ENCODE results near the gene ENTHD1.

Gene ENTHD1

GRCh38 chr22:39748877-39749276 is 144.7 kb downstream of the ENTHD1 start (continued):
- TF ChIP-seq ZNF394 (tag by site-specific recombination; IDR thresholded peaks at IDR 0.05; ENCODE audit: borderline replicate concordance) (peak; percentile 67; the same call in 1 of the 2 replicates), ZNF610 (tag by site-specific recombination; IDR thresholded peaks at IDR 0.05; ENCODE audit: borderline replicate concordance) (no peak), ZFP69B (tag by site-specific recombination; IDR thresholded peaks at IDR 0.05) (peak; percentile 95), ZXDB (tag by site-specific recombination; IDR thresholded peaks at IDR 0.05) (0 out of 2 replicates have a peak, but pooled peaks have one; percentile 52), ZFP37 (tag by site-specific recombination; IDR thresholded peaks at IDR 0.05) (no peak), ZNF600 (tag by site-specific recombination; IDR thresholded peaks at IDR 0.05) (no peak), KLF10 (tag by site-specific recombination; IDR thresholded peaks at IDR 0.05) (peak; percentile 75; the same call in 1 of the 2 replicates), YY2 (tag by site-specific recombination; IDR thresholded peaks at IDR 0.05) (no peak), HOXC10 (CRISPR knock-in tag; IDR thresholded peaks at IDR 0.05) (no peak), ZNF660 (tag by site-specific recombination; IDR thresholded peaks at IDR 0.05) (peak; percentile 92), ZNF433 (tag by site-specific recombination; IDR thresholded peaks at IDR 0.05; ENCODE audit: low read depth) (no peak), ZNF324 (tag by site-specific recombination; IDR thresholded peaks at IDR 0.05) (peak; percentile 82), ZNF112 (tag by site-specific recombination; IDR thresholded peaks at IDR 0.05) (no peak), ZNF146 (tag by site-specific recombination; IDR thresholded peaks at IDR 0.05) (no peak), SP7 (tag by site-specific recombination; IDR thresholded peaks at IDR 0.05) (peak; percentile 94), PRDM1 (tag by site-specific recombination; IDR thresholded peaks at IDR 0.05) (peak; percentile 96), KLF1 (tag by site-specific recombination; IDR thresholded peaks at IDR 0.05) (no peak), ZNF169 (tag by site-specific recombination; IDR thresholded peaks at IDR 0.05) (no peak), ZNF184 (tag by site-specific recombination; IDR thresholded peaks at IDR 0.05) (peak; percentile 91), YY1 (tag by site-specific recombination; IDR thresholded peaks at IDR 0.05) (no peak), ZSCAN23 (tag by site-specific recombination; IDR thresholded peaks at IDR 0.05) (peak; percentile 84; the same call in 1 of the 2 replicates), ZNF426 (tag by site-specific recombination; IDR thresholded peaks at IDR 0.05) (no peak), ZNF670 (tag by site-specific recombination; IDR thresholded peaks at IDR 0.05; ENCODE audit: low read depth) (no peak), ZNF558 (tag by site-specific recombination; IDR thresholded peaks at IDR 0.05) (peak; percentile 79; the same call in 1 of the 2 replicates), ZNF10 (tag by site-specific recombination; IDR thresholded peaks at IDR 0.05) (0 out of 2 replicates have a peak, but pooled peaks have one; percentile 23), KLF17 (tag by site-specific recombination; IDR thresholded peaks at IDR 0.05) (peak; percentile 76), ZNF404 (tag by site-specific recombination; IDR thresholded peaks at IDR 0.05) (0 out of 2 replicates have a peak, but pooled peaks have one; percentile 37), MYNN (tag by site-specific recombination; IDR thresholded peaks at IDR 0.05; ENCODE audit: borderline replicate concordance) (no peak), BCL11B (tag by site-specific recombination; IDR thresholded peaks at IDR 0.05; ENCODE audit: low read depth) (0 out of 2 replicates have a peak, but pooled peaks have one; percentile 47)
- TF ChIP-seq, protein P1, sequence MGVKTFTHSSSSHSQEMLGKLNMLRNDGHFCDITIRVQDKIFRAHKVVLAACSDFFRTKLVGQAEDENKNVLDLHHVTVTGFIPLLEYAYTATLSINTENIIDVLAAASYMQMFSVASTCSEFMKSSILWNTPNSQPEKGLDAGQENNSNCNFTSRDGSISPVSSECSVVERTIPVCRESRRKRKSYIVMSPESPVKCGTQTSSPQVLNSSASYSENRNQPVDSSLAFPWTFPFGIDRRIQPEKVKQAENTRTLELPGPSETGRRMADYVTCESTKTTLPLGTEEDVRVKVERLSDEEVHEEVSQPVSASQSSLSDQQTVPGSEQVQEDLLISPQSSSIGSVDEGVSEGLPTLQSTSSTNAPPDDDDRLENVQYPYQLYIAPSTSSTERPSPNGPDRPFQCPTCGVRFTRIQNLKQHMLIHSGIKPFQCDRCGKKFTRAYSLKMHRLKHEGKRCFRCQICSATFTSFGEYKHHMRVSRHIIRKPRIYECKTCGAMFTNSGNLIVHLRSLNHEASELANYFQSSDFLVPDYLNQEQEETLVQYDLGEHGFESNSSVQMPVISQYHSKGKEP (tag by site-specific recombination; IDR thresholded peaks at IDR 0.05): peak; percentile 80
- TF ChIP-seq, protein P2, sequence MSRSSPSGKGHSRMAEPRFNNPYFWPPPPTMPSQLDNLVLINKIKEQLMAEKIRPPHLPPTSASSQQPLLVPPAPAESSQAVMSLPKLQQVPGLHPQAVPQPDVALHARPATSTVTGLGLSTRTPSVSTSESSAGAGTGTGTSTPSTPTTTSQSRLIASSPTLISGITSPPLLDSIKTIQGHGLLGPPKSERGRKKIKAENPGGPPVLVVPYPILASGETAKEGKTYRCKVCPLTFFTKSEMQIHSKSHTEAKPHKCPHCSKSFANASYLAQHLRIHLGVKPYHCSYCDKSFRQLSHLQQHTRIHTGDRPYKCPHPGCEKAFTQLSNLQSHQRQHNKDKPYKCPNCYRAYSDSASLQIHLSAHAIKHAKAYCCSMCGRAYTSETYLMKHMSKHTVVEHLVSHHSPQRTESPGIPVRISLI (tag by site-specific recombination; IDR thresholded peaks at IDR 0.05): peak; percentile 73
- TF ChIP-seq, protein P3, sequence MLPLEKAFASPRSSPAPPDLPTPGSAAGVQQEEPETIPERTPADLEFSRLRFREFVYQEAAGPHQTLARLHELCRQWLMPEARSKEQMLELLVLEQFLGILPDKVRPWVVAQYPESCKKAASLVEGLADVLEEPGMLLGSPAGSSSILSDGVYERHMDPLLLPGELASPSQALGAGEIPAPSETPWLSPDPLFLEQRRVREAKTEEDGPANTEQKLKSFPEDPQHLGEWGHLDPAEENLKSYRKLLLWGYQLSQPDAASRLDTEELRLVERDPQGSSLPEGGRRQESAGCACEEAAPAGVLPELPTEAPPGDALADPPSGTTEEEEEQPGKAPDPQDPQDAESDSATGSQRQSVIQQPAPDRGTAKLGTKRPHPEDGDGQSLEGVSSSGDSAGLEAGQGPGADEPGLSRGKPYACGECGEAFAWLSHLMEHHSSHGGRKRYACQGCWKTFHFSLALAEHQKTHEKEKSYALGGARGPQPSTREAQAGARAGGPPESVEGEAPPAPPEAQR (tag by site-specific recombination; IDR thresholded peaks at IDR 0.05): 0 out of 2 replicates have a peak, but pooled peaks have one; percentile 71
- TF ChIP-seq, protein P4, sequence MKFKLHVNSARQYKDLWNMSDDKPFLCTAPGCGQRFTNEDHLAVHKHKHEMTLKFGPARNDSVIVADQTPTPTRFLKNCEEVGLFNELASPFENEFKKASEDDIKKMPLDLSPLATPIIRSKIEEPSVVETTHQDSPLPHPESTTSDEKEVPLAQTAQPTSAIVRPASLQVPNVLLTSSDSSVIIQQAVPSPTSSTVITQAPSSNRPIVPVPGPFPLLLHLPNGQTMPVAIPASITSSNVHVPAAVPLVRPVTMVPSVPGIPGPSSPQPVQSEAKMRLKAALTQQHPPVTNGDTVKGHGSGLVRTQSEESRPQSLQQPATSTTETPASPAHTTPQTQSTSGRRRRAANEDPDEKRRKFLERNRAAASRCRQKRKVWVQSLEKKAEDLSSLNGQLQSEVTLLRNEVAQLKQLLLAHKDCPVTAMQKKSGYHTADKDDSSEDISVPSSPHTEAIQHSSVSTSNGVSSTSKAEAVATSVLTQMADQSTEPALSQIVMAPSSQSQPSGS (tag by site-specific recombination; IDR thresholded peaks at IDR 0.05; ENCODE audit: low read depth): peak; percentile 65
- TF ChIP-seq, protein P5, sequence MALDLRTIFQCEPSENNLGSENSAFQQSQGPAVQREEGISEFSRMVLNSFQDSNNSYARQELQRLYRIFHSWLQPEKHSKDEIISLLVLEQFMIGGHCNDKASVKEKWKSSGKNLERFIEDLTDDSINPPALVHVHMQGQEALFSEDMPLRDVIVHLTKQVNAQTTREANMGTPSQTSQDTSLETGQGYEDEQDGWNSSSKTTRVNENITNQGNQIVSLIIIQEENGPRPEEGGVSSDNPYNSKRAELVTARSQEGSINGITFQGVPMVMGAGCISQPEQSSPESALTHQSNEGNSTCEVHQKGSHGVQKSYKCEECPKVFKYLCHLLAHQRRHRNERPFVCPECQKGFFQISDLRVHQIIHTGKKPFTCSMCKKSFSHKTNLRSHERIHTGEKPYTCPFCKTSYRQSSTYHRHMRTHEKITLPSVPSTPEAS (tag by site-specific recombination; IDR thresholded peaks at IDR 0.05): peak; percentile 42; the same call in 1 of the 2 replicates
